Measurements from ENCODE around the gene IFI27. TPM values are rescaled to one million over a fixed set of nuclear protein-coding genes. Genes with fewer than 3 reads are reported as not detected.
"Not testable (repeated sequence)": the region's sequence is repeated elsewhere in the genome, so short reads cannot be mapped to it uniquely, and the experiment has no call there.

IFI27 gene
- total and polyA plus RNA-seq, 5 experiments from 2014 or later = 1.8 TPM; not detected in 4

DNA sequence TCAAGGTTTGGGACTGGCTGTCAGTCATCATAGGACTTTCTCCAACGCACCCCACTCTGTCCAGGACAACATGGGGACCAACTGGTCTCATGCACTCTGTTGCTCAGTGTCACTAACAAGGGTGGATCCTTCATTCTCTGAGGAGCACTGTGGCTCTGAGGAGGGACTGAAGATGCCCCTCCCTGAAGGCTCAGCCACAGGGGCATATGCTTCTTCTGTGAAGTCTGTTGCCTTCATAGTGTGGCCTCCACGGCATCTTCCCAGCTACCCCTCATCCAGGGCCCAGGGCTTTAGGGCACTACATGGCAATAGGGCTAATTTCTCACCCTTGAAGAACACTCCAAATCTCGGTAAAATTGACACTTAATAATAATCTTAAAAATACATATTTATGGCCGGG is 33.2 kb downstream of the IFI27 start:
- no peak overlapping the region for H3K27ac Mint-ChIP-seq
- no peaks in the 10 kb centered on the region for H3K9me3 Mint-ChIP-seq
- no peak overlapping the region for H3K4me3 Mint-ChIP-seq
- POLR2A ChIA-PET = no interaction called here
- no peak for DNase-seq
- no peak for ATAC-seq
- H3K27me3 Mint-ChIP-seq = peaks cover 0 to 6% (median 2%) of the 10 kb centered on the region in 5 donors
- H3K36me3 Mint-ChIP-seq = no peaks in the 10 kb centered on the region
- peaks cover 5 to 22% (median 20%) of the 10 kb centered on the region in 4 donors for H3K4me1 Mint-ChIP-seq

GRCh38 chr14:94144765-94145164 is 34.2 kb downstream of the IFI27 start:
- peaks cover 0 to under 1% (median 0%) of the 10 kb centered on the region in 5 donors for H3K27me3 Mint-ChIP-seq
- peaks cover 5 to 22% (median 20%) of the 10 kb centered on the region in 4 donors for H3K4me1 Mint-ChIP-seq
- no peaks in the 10 kb centered on the region for H3K9me3 Mint-ChIP-seq
- H3K27ac Mint-ChIP-seq = no peak overlapping the region
- POLR2A ChIA-PET = interaction anchor here (0.6 kb wide), 1 partner anchor 64 kb away, joined by 3 read pairs; the partner anchor contains the start of genes DDX24 and IFI27L1
- no peaks in the 10 kb centered on the region for H3K36me3 Mint-ChIP-seq
- ATAC-seq (no peak), DNase-seq (no peak)
- no peak overlapping the region for H3K4me3 Mint-ChIP-seq

DNA sequence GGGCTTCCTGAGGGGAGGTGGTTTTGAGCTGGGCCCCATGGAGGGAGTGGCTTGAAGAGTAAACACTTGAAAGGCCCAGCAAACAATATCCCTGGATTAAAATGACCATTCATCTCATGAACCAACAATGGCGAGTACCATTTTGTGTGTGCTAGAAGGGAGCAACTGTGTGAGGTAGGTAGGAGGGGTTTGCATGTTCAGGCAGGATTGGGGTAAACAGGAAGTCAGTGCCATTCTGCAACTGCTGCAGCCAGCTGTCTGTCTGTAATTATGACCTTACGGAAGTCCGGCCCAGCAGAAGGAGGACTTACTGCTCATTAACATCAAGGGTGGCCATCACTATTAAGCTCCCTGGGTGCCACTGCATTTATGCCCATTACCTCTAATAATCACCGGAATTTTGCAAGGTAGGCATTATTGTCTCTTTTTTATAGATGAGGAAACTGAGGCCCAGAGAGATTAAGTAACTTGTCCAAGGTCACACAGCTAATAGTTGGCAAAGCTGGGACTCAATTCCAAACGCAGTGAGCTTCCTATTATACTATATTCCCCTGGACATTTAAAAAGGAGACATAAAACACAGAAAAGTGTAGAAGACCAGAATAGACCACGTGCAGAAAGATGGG is 35.5 kb downstream of the IFI27 start:
- Mint-ChIP-seq H3K27me3 (peaks cover 0 to 5% (median 0%) of the 10 kb centered on the region in 5 donors), H3K9me3 (peaks cover 0 to 3% (median 0%) of the 10 kb centered on the region in 9 donors), H3K27ac (peak overlapping the region in 3 of 10 donors; percentile 7 to 74 (median 53)), H3K4me3 (no peak overlapping the region), H3K4me1 (peaks cover 5 to 22% (median 20%) of the 10 kb centered on the region in 4 donors), H3K36me3 (no peaks in the 10 kb centered on the region)
- DNase-seq (no peak), ATAC-seq (peak in 1 of 2 donors; percentile 49)
- POLR2A ChIA-PET = interaction anchor here (0.6 to 1.6 kb wide), 3 partner anchors 13 to 189 kb away, joined by 3 to 8 read pairs (median 4); partner anchors contain the start of genes DDX24 and IFI27L1

GRCh38 chr14:94152676-94153075 is 42.1 kb downstream of the IFI27 start:
- Mint-ChIP-seq H3K27me3 (peaks cover 9 to 22% (median 15%) of the 10 kb centered on the region in 5 donors), H3K4me1 (peaks cover 2 to 7% (median 5%) of the 10 kb centered on the region in 4 donors), H3K4me3 (no peak overlapping the region), H3K27ac (no peak overlapping the region), H3K9me3 (peaks cover 0 to 3% (median 0%) of the 10 kb centered on the region in 9 donors), H3K36me3 (no peaks in the 10 kb centered on the region)
- POLR2A ChIA-PET = interaction anchor here (1.0 kb wide), 1 partner anchor 11 kb away, joined by 3 read pairs; no protein-coding TSS in a partner anchor
- DNase-seq (no peak), ATAC-seq (no peak)

DNA sequence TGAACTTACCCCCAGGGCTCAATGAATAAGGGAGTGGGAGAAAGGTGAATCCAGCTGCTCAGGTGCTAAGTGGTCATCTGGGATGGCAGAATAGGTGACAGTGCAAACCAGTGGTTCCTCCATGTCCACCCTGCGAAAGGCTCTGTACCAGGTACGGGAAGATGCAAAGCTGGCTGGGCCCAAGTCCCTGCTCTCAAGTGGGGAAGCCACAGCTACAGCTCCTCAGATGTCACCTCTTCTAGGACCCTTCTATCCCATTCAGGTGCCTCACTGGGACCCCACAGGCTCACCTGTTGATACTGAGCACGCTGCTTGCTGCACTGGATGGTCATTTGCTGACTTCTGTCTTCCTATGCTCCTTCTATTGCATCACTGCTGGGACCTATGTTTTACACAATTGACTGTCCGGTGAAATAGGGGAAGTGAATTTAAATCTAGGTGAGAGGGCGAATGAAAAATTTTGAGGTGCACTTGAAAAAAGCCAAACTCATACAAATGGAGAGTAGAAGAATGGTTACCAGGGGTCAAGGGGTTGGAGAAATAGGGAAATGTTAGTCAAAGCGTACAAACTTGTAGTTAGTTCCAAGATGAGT is 43.3 kb downstream of the IFI27 start:
- no peak overlapping the region for H3K4me3 Mint-ChIP-seq
- H3K9me3 Mint-ChIP-seq = peaks cover 0 to 3% (median 0%) of the 10 kb centered on the region in 9 donors
- H3K27me3 Mint-ChIP-seq = peaks cover 9 to 22% (median 15%) of the 10 kb centered on the region in 5 donors
- DNase-seq = no peak
- H3K27ac Mint-ChIP-seq = no peak overlapping the region
- peaks cover 11 to 18% (median 16%) of the 10 kb centered on the region in 4 donors for H3K4me1 Mint-ChIP-seq
- no peaks in the 10 kb centered on the region for H3K36me3 Mint-ChIP-seq
- POLR2A ChIA-PET = no interaction called here
- ATAC-seq = no peak

GRCh38 chr14:94156143-94156542 is 45.6 kb downstream of the IFI27 start:
- H3K4me3 Mint-ChIP-seq, POLR2A ChIA-PET, H3K9me3 Mint-ChIP-seq, DNase-seq, ATAC-seq, H3K36me3 Mint-ChIP-seq: not testable (repeated sequence)
- peaks cover 9 to 21% (median 14%) of the 10 kb centered on the region in 5 donors for H3K27me3 Mint-ChIP-seq
- peak overlapping the region in 2 of 10 donors; percentile 13 to 41 for H3K27ac Mint-ChIP-seq
- peaks cover 15 to 38% (median 33%) of the 10 kb centered on the region in 4 donors for H3K4me1 Mint-ChIP-seq

DNA sequence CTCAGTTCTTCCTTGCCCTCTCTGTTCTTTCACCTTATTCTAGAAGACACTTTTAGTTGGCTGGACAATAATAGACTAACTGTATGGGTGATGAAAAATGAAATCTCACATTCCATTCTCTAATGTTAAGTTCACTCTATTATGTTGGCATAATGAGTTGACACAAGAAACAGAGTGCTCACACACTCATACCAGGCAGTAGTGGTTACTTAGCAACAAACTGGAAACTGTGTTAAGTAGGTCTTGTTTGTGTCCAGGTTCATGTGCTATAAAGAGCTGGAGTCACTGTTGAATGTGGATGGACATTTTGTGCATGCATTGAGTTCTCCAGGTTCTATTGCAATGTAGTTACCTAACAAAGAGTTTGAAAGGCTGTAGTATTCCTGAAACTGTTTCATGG is 46.7 kb downstream of the IFI27 start:
- peaks cover 19 to 46% (median 42%) of the 10 kb centered on the region in 4 donors for H3K4me1 Mint-ChIP-seq
- ATAC-seq = no peak
- H3K27ac Mint-ChIP-seq = peak overlapping the region in 2 of 10 donors; percentile 3 to 38

GRCh38 chr14:94158239-94158883 is 47.8 kb downstream of the IFI27 start:
- H3K4me1 Mint-ChIP-seq = peaks cover 16 to 52% (median 45%) of the 10 kb centered on the region in 4 donors
- POLR2A ChIA-PET = interaction anchor here (0.7 to 2.0 kb wide), 3 partner anchors 12 to 17 kb away, joined by 3 to 8 read pairs (median 5); no protein-coding TSS in a partner anchor
- peak overlapping the region in 8 of 10 donors; percentile 10 to 61 (median 41) for H3K4me3 Mint-ChIP-seq
- H3K27ac Mint-ChIP-seq = peak overlapping the region in 6 of 10 donors; percentile 9 to 70 (median 54)
- DNase-seq (peak in 5 of 10 donors; percentile 37 to 65 (median 51)), ATAC-seq (peak; percentile 79 to 85)
- H3K36me3 Mint-ChIP-seq = no peaks in the 10 kb centered on the region
- peaks cover 0 to 7% (median 2%) of the 10 kb centered on the region in 5 donors for H3K27me3 Mint-ChIP-seq
- H3K9me3 Mint-ChIP-seq = no peaks in the 10 kb centered on the region

More for the DNA sequence above, 46.7 kb downstream of the IFI27 start:
- Mint-ChIP-seq H3K4me3 (no peak overlapping the region), H3K9me3 (no peaks in the 10 kb centered on the region), H3K36me3 (no peaks in the 10 kb centered on the region), H3K27me3 (peaks cover 9 to 16% (median 11%) of the 10 kb centered on the region in 5 donors)
- POLR2A ChIA-PET = interaction anchor here (1.7 kb wide), 1 partner anchor 18 kb away, joined by 5 read pairs; no protein-coding TSS in a partner anchor
- no peak for DNase-seq

DNA sequence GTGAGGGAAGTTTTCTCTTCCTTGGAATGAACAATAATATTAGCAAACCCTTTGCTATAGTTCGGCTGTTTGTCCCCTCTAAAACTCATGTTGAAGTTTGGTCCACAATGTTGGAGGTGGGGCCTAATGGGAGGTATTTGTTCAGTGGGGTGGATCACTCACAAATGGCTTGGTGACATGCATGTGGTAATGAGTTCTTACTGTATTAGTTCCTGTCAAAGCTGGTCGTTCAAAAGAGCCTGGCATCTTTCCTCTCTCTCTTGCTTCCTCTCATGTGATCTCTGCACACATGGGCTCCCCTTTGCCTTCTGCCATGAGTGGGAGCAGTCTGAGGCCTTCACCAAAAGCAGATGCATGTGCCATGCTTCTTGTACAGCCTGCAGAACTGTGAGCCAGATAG is 50.5 kb downstream of the IFI27 start:
- Mint-ChIP-seq H3K27me3 (peaks cover 0 to 4% (median 0%) of the 10 kb centered on the region in 5 donors), H3K36me3 (no peaks in the 10 kb centered on the region), H3K27ac (peak overlapping the region in 8 of 10 donors; percentile 19 to 85 (median 77)), H3K4me1 (peaks cover 16 to 52% (median 46%) of the 10 kb centered on the region in 4 donors), H3K4me3 (peak overlapping the region in 4 of 10 donors; percentile 18 to 52 (median 32)), H3K9me3 (no peaks in the 10 kb centered on the region)
- POLR2A ChIA-PET = no interaction called here
- ATAC-seq (peak; percentile 28 to 58), DNase-seq (peak in 1 of 10 donors; percentile 16)

DNA sequence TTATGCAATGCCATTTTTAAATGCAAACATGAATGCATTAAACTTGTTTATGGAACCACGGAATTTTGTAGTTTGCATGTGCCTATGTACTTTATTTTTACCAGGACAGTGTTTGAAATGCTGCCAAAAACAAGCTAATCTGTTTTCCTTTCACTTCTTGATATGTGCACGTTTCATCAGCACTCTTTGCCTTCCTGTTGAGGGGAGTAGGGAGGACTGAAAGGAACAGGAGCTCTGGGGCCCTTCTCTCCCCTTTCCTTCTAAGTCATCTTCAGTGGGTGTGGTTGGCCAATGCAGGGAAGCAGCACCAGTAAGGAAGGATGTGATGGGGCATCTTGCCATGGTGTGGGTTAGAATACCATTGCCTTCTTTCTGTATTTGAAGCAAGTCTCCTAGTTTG is 51.4 kb downstream of the IFI27 start:
- Mint-ChIP-seq H3K4me3 (peak overlapping the region in 1 of 10 donors; percentile 21), H3K27ac (peak overlapping the region in 6 of 10 donors; percentile 31 to 79 (median 56)), H3K36me3 (no peaks in the 10 kb centered on the region), H3K27me3 (peaks cover 0 to 5% (median under 1%) of the 10 kb centered on the region in 5 donors), H3K4me1 (peaks cover 17 to 52% (median 46%) of the 10 kb centered on the region in 4 donors), H3K9me3 (no peaks in the 10 kb centered on the region)
- POLR2A ChIA-PET = no interaction called here
- ATAC-seq = no peak
- no peak for DNase-seq

GRCh38 chr14:94162466-94162865 is 51.9 kb downstream of the IFI27 start:
- DNase-seq (no peak), ATAC-seq (no peak)
- no peaks in the 10 kb centered on the region for H3K36me3 Mint-ChIP-seq
- POLR2A ChIA-PET = interaction anchor here (1.0 kb wide), 1 partner anchor 11 kb away, joined by 3 read pairs; no protein-coding TSS in a partner anchor
- peaks cover 0 to 9% (median 3%) of the 10 kb centered on the region in 5 donors for H3K27me3 Mint-ChIP-seq
- H3K9me3 Mint-ChIP-seq = no peaks in the 10 kb centered on the region
- H3K4me1 Mint-ChIP-seq = peaks cover 17 to 48% (median 44%) of the 10 kb centered on the region in 4 donors
- peak overlapping the region in 3 of 10 donors; percentile 54 to 79 (median 59) for H3K27ac Mint-ChIP-seq
- no peak overlapping the region for H3K4me3 Mint-ChIP-seq

DNA sequence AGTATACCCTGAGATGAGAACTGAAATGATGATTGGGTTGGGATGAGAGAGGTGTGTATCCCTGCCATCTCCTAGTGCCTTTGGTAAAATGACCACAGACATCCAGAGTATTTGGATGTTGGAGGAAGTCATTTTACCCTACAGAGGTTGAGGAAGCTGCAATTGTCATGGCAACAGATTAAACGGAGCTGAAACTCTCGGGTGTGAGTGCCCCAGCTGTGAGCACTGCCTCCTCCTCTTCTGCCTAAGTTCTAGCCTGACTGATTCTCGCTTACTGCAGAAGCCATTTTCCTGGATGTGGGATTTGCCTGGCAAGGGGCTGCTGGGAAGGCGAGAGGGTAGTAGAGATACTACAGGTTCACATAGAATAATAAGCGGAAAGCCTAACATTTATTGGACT is 53.3 kb downstream of the IFI27 start:
- POLR2A ChIA-PET = no interaction called here
- Mint-ChIP-seq H3K27me3 (peaks cover 0 to 9% (median 3%) of the 10 kb centered on the region in 5 donors), H3K4me1 (peaks cover 9 to 34% (median 30%) of the 10 kb centered on the region in 4 donors), H3K36me3 (no peaks in the 10 kb centered on the region), H3K27ac (no peak overlapping the region), H3K4me3 (no peak overlapping the region), H3K9me3 (no peaks in the 10 kb centered on the region)
- no peak for ATAC-seq
- no peak for DNase-seq
